D721Med (cell line): Measurements from ENCODE around the gene JAK1.

ENCODE experiments used
- DNase-seq: peaks from one replicate; pipeline ENCODE4 v3.0.0; 2011; ENCODE audit warnings: low spot score; ENCODE audit not compliant: insufficient read length
- FAIRE-seq: peaks from 2 replicates; lab custom pipeline; 2011; peaks lifted over from hg19 to GRCh38; lab: Jason Lieb, UNC
- CTCF ChIP-seq: IDR thresholded peaks from 2 replicates; pipeline ENCODE4 v1.5.1; 2012; ENCODE audit warnings: mild to moderate bottlenecking, control low read depth; ENCODE audit not compliant: insufficient read depth; ENCODE audit errors: missing control alignments

Gene JAK1

GRCh38 chr1:64966158-64966971 is at the start of gene JAK1:
TSS of gene JAK1 (minus strand) at chr1:64966549. CDS start at chr1:64886264, 80,285 bp downstream.
- DNase-seq: peak; percentile 74
- no peak for TF ChIP-seq CTCF
- FAIRE-seq: no peak

- TF ChIP-seq CTCF: no peak
- DNase-seq: no peak
- FAIRE-seq: no peak
Measured at GRCh38 chr1:65014321-65014720, 48.0 kb upstream of the JAK1 start.

- DNase-seq (no peak), FAIRE-seq (no peak)
- no peak for TF ChIP-seq CTCF
Measured at GRCh38 chr1:65011983-65012382, 45.6 kb upstream of the JAK1 start.

- FAIRE-seq (no peak), DNase-seq (no peak)
- no peak for TF ChIP-seq CTCF
Measured at GRCh38 chr1:65009724-65010420, 43.5 kb upstream of the JAK1 start.

GRCh38 chr1:65009176-65009575 is 42.8 kb upstream of the JAK1 start:
- DNase-seq (no peak), FAIRE-seq (no peak)
- TF ChIP-seq CTCF: no peak

GRCh38 chr1:65006806-65007205 is 40.5 kb upstream of the JAK1 start:
- FAIRE-seq (no peak), DNase-seq (no peak)
- TF ChIP-seq CTCF: no peak

GRCh38 chr1:65003316-65003664 is 36.9 kb upstream of the JAK1 start:
- TF ChIP-seq CTCF: no peak
- FAIRE-seq (no peak), DNase-seq (no peak)
